NT2/D1 (cell line): ENCODE data around the gene ARHGAP28.

Experiments used
- DNase-seq: peaks from one replicate; pipeline ENCODE4 v3.0.0-alpha.2; 2011; ENCODE audit warnings: low read depth, low spot score
- H3K27me3 ChIP-seq: 2 replicates; pipeline ENCODE4 v1.6.0; 2011; ENCODE audit warnings: mild to moderate bottlenecking; ENCODE audit not compliant: insufficient read length, insufficient read depth
- H3K36me3 ChIP-seq: 2 replicates; pipeline ENCODE4 v1.6.1; 2011; ENCODE audit warnings: mild to moderate bottlenecking, low read length, mixed read lengths; ENCODE audit not compliant: insufficient read depth, insufficient read length
- H3K4me1 ChIP-seq: 2 replicates; pipeline ENCODE4 v1.5.1; 2011; ENCODE audit not compliant: insufficient read depth, insufficient read length
- H3K4me3 ChIP-seq: 2 replicates; pipeline ENCODE4 v1.5.1; 2011; ENCODE audit warnings: low read depth; ENCODE audit not compliant: insufficient read length
- H3K9ac ChIP-seq: 2 replicates; pipeline ENCODE4 v1.6.0; 2011; ENCODE audit warnings: low read depth; ENCODE audit not compliant: insufficient read length
- H3K9me3 ChIP-seq: 2 replicates; pipeline ENCODE4 v1.5.1; 2011; ENCODE audit warnings: mild to moderate bottlenecking, low read length; ENCODE audit not compliant: insufficient read depth
- SUZ12 ChIP-seq: IDR thresholded peaks from 2 replicates; pipeline ENCODE4 v1.6.1; 2011; ENCODE audit not compliant: insufficient read length, insufficient read depth; ENCODE audit errors: extremely low read depth
- YY1 ChIP-seq: IDR thresholded peaks from 2 replicates; pipeline ENCODE4 v1.6.1; 2011; ENCODE audit not compliant: insufficient read length, insufficient read depth
- ZNF274 ChIP-seq: IDR thresholded peaks from 2 replicates; pipeline ENCODE4 v1.6.1; 2011; ENCODE audit warnings: mild to moderate bottlenecking, low read depth, low read length

Gene ARHGAP28

DNA sequence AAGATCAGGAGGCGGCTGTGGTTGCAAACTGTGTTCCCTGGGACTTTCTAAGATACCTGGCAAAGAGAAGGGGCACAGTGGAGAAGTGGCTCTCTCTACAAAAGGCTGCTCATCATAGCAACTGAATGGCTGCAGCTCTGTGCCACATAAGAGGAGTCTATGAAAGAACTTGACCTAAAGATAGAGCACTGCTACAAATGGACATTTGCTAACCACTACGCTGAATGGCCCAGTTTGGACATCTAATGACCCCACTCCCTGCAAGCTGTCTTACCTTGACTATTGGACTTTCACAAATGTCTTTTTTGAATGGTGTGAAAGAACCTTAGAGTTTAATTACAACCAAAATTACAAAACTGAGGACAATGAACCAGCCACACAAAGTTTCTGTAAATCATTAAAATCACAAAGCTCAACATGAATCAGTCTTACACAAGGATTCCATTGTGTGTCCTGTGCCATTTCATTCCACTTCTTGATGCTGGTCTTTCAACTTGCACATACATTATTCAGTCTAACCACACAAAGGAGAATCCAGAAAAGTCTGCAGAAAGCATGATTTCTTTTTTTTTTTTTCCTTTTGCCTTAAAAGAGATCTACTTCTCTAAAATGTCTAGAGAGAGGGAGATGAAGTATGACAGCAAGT, 234.1 kb downstream of the ARHGAP28 start:
- Histone ChIP-seq H3K9me3 (peaks cover 10% of the 10 kb centered on the region; the same call in 1 of the 2 replicates), H3K9ac (no peak overlapping the region), H3K27me3 (no peaks in the 10 kb centered on the region), H3K36me3 (peaks cover 55% of the 10 kb centered on the region), H3K4me3 (no peak overlapping the region), H3K4me1 (no peaks in the 10 kb centered on the region)
- DNase-seq = no peak
- TF ChIP-seq ZNF274 = no peak
- TF ChIP-seq YY1 = no peak
- no peak for TF ChIP-seq SUZ12
